Measurements from ENCODE around the gene HEMK1. TPM values are rescaled to one million over a fixed set of nuclear protein-coding genes. Genes with fewer than 3 reads are reported as not detected.

The HEMK1 gene
- total and polyA plus RNA-seq, 2 of the 8 experiments (the other 6 are each of a cell fraction or from before 2014, with no cell fraction given), result 9.7 to 10.6 TPM

DNA sequence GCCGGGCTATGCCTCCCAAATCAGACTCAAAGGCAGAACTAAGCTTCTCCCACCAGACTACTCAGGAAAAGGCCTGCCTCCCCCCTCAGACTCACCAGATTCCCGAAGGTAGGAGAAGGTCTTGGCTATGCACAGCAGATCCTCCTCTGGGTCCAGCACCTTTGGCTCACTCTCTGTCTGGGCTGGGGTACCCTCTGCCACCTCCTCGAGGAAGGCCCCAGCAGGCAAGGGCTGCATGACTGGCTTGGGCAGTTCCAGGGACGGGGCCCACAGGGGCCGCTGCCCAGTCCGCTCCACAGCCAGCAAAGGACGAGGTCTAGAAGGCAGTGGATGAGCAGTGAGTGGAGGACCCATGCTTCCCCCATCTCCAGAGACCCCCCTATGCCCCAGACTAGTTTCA is 39.0 kb downstream of the HEMK1 start (continued):
- TF ChIP-seq BACH1 (IDR thresholded peaks at IDR 0.05; ENCODE audit: low read length), result no peak
- no peak for TF ChIP-seq CEBPB (IDR thresholded peaks at IDR 0.05; ENCODE audit: low read depth, low read length)
- no peak for TF ChIP-seq CBX5 (IDR thresholded peaks at IDR 0.05; ENCODE audit: low read depth, low read length)
- no peak for TF ChIP-seq POU5F1 (IDR thresholded peaks at IDR 0.05; ENCODE audit: low read depth, low read length)
